SK-N-SH (cell line): ENCODE data around the gene AGK. TPM values are rescaled to one million over a fixed set of nuclear protein-coding genes. Genes with fewer than 3 reads are reported as not detected.
"Not testable (repeated sequence)": the region's sequence is repeated elsewhere in the genome, so short reads cannot be mapped to it uniquely, and the experiment has no call there.

ENCODE experiments used
- CTCF ChIA-PET: fragments of 300-600, 350-600 bp; formaldehyde crosslinking; extraction: SDS; loops from one replicate; lab custom pipeline; 2021; lab: Yijun Ruan, JAX
- POLR2A ChIA-PET: fragments of 350-600 bp; sonication (Branson Sonifier 250); formaldehyde crosslinking; extraction: SDS; loops from one replicate; lab custom pipeline; 2020; ENCODE audit warnings: antibody characterized with exemption, inconsistent platforms; lab: Yijun Ruan, JAX
- DNase-seq: peaks from one replicate; pipeline ENCODE4 v3.0.0; 2012
- H2AFZ ChIP-seq: fragments of 200-600 bp; sonication (generic); 2 replicates; pipeline ENCODE4 v1.8.1; 2016; ENCODE audit warnings: antibody characterized with exemption, mild to moderate bottlenecking, low read depth
- H3F3A ChIP-seq: fragments of 200-600 bp; sonication (generic); replicated peaks from 2 replicates; pipeline ENCODE3; 2016; ENCODE audit warnings: antibody characterized with exemption, mild to moderate bottlenecking; ENCODE audit not compliant: insufficient read depth
- H3K27ac ChIP-seq, 2 experiments: fragments of 200-500 bp in 1 of 2; fragments of 200-600 bp in 1 of 2; sonication (Bioruptor generic) in 1 of 2; sonication (generic), shearing (Covaris generic) in 1 of 2; 2 replicates each; pipeline versions ENCODE4 v1.5.1 to v1.6.1; 2014 to 2016; ENCODE audit warnings: low read depth in 2 of 2, inconsistent platforms in 1 of 2, low read length in 1 of 2, mild to moderate bottlenecking in 1 of 2, mixed read lengths in 1 of 2
- H3K27me3 ChIP-seq: fragments of 200-600 bp; sonication (generic), shearing (Covaris generic); 2 replicates; pipeline ENCODE4 v1.6.1; 2016; ENCODE audit warnings: mixed run types; ENCODE audit not compliant: insufficient read depth
- H3K36me3 ChIP-seq, 2 experiments: fragments of 200-500 bp in 1 of 2; fragments of 200-600 bp in 1 of 2; sonication (Bioruptor generic) in 1 of 2; sonication (generic) in 1 of 2; replicated peaks in 1 of 2; 2 replicates each; pipeline versions ENCODE3 to v1.5.1; 2014 to 2016; ENCODE audit warnings: low read length in 1 of 2, mild to moderate bottlenecking in 1 of 2; ENCODE audit not compliant: insufficient read depth in 2 of 2, control insufficient read depth in 1 of 2
- H3K4me1 ChIP-seq, 2 experiments: fragments of 200-500 bp in 1 of 2; fragments of 200-600 bp in 1 of 2; sonication (Bioruptor generic) in 1 of 2; sonication (generic), shearing (Covaris generic) in 1 of 2; 2 replicates each; pipeline versions ENCODE4 v1.5.1 to v1.6.1; 2014 to 2016; ENCODE audit warnings: low read depth in 1 of 2, low read length in 1 of 2, mixed run types in 1 of 2; ENCODE audit not compliant: insufficient read depth in 2 of 2, control insufficient read depth in 1 of 2
- H3K4me2 ChIP-seq: fragments of 200-600 bp; sonication (generic), shearing (Covaris generic); 2 replicates; pipeline ENCODE4 v1.6.1; 2017; ENCODE audit warnings: mixed run types
- H3K4me3 ChIP-seq, 2 experiments: fragments of 200-500 bp in 1 of 2; fragments of 200-600 bp in 1 of 2; sonication (Bioruptor generic) in 1 of 2; sonication (generic), shearing (Covaris generic) in 1 of 2; 2 replicates each; pipeline versions ENCODE4 v1.5.1 to v1.8.1; 2014 to 2016; ENCODE audit warnings: low read depth in 2 of 2, inconsistent platforms in 1 of 2, low read length in 1 of 2, mild to moderate bottlenecking in 1 of 2, mixed read lengths in 1 of 2, moderate library complexity in 1 of 2
- H3K79me2 ChIP-seq: fragments of 200-600 bp; sonication (generic); 2 replicates; pipeline ENCODE4 v1.8.1; 2017; ENCODE audit warnings: mild to moderate bottlenecking; ENCODE audit not compliant: insufficient read depth
- H3K9ac ChIP-seq: fragments of 200-600 bp; sonication (generic); 2 replicates; pipeline ENCODE4 v1.6.1; 2017; ENCODE audit warnings: mixed run types
- H3K9me2 ChIP-seq: fragments of 200-600 bp; sonication (generic); 2 replicates; pipeline ENCODE4 v1.6.1; 2017; ENCODE audit warnings: mixed run types
- H3K9me3 ChIP-seq: fragments of 200-600 bp; sonication (generic); 2 replicates; pipeline ENCODE4 v1.6.1; 2017; ENCODE audit warnings: mixed run types, mild to moderate bottlenecking, moderate library complexity
- H4K20me1 ChIP-seq: fragments of 200-600 bp; sonication (generic); 2 replicates; pipeline ENCODE4 v1.6.1; 2017; ENCODE audit warnings: mild to moderate bottlenecking, mixed run types; ENCODE audit not compliant: insufficient read depth
- CHD2 ChIP-seq: fragments of 150-350 bp; IDR thresholded peaks from 2 replicates; pipeline ENCODE4 v1.6.1; 2018; ENCODE audit warnings: low read length; ENCODE audit not compliant: partially characterized antibody
- FOXJ3 ChIP-seq: sonication (generic); formaldehyde crosslinking; IDR thresholded peaks from 2 replicates; pipeline ENCODE4 v1.5.1; 2020; ENCODE audit warnings: mild to moderate bottlenecking, missing genetic modification reagents
- MEF2A ChIP-seq: IDR thresholded peaks from 2 replicates; pipeline ENCODE4 v1.4.0; 2012; ENCODE audit warnings: low read depth, borderline replicate concordance
- POLR2AphosphoS5 ChIP-seq: IDR thresholded peaks from 2 replicates; pipeline ENCODE4 v1.6.1; 2012; ENCODE audit warnings: low read depth, low read length
- RFX5 ChIP-seq: IDR thresholded peaks from 2 replicates; pipeline ENCODE4 v1.6.1; 2012; ENCODE audit warnings: mild to moderate bottlenecking, improper control_type of control experiment, low read length
- SIN3A ChIP-seq: IDR thresholded peaks from 2 replicates; pipeline ENCODE4 v1.6.1; 2012; ENCODE audit warnings: low read depth, mild to moderate bottlenecking, low read length, moderate library complexity, borderline replicate concordance
- TAF1 ChIP-seq: IDR thresholded peaks from 2 replicates; pipeline ENCODE4 v1.6.1; 2012; ENCODE audit warnings: low read depth, mild to moderate bottlenecking, low read length, moderate library complexity, borderline replicate concordance
- YY1 ChIP-seq: IDR thresholded peaks from 2 replicates; pipeline ENCODE4 v1.4.0; 2012; ENCODE audit warnings: low read depth, mild to moderate bottlenecking
- WGBS: methylation state at CpG from one replicate; pipeline ENCODE4 v1.1.6; 2017; ENCODE audit warnings: low lambda C conversion rate; 5-methylcytosine and 5-hydroxymethylcytosine counted together
- polyA plus RNA-seq, 3 experiments: library from polyadenylated mRNA; depleted of rRNA; stranded (reverse); fragments of >200 nt; gene quantifications; 2 replicates each; pipeline ENCODE4 v1.2.3, GENCODE V29; 2012
- TF ChIP-seq, protein P1 (sequence below): fragments of 150-350 bp; IDR thresholded peaks from 2 replicates; pipeline ENCODE4 v1.6.1; 2016; ENCODE audit warnings: mild to moderate bottlenecking, low read depth, low read length

Gene AGK
- polyA plus RNA-seq, 1 of the 3 experiments (the other 2 are of a cell fraction): 45.7 TPM

GRCh38 chr7:141575654-141576448 is 24.6 kb downstream of the AGK start:
- no peaks in the 10 kb centered on the region for H3F3A ChIP-seq
- H3K4me1 ChIP-seq: no peaks in the 10 kb centered on the region
- 96% methylated on average over 2 of the region's 2 CpGs for WGBS
- no peaks in the 10 kb centered on the region for H3K27me3 ChIP-seq
- H3K9ac ChIP-seq: no peak overlapping the region
- H3K79me2 ChIP-seq: peaks cover 5% of the 10 kb centered on the region; the same call in 1 of the 2 replicates
- no peak for DNase-seq
- H2AFZ ChIP-seq: no peak overlapping the region
- H3K4me2 ChIP-seq: no peak overlapping the region
- H3K9me3 ChIP-seq: peaks cover 8% of the 10 kb centered on the region; the same call in 1 of the 2 replicates
- H3K4me3 ChIP-seq: no peak overlapping the region; a peak in 1 of 4 replicates
- CTCF ChIA-PET: interaction anchor here (1.1 to 1.6 kb wide), 2 partner anchors 11 to 20 kb away, joined by 3 read pairs; no protein-coding TSS in a partner anchor
- H3K9me2 ChIP-seq: no peaks in the 10 kb centered on the region
- no peaks in the 10 kb centered on the region for H4K20me1 ChIP-seq
- TF ChIP-seq RFX5: no peak
- no peak for TF ChIP-seq TAF1
- no peak for TF ChIP-seq CHD2
- TF ChIP-seq FOXJ3 (CRISPR knock-in tag): no peak
- TF ChIP-seq YY1: no peak
- TF ChIP-seq MEF2A: no peak
- no peak for TF ChIP-seq POLR2AphosphoS5
- TF ChIP-seq, protein P1, sequence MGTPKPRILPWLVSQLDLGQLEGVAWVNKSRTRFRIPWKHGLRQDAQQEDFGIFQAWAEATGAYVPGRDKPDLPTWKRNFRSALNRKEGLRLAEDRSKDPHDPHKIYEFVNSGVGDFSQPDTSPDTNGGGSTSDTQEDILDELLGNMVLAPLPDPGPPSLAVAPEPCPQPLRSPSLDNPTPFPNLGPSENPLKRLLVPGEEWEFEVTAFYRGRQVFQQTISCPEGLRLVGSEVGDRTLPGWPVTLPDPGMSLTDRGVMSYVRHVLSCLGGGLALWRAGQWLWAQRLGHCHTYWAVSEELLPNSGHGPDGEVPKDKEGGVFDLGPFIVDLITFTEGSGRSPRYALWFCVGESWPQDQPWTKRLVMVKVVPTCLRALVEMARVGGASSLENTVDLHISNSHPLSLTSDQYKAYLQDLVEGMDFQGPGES: no peak
- TF ChIP-seq SIN3A: no peak
- TF ChIP-seq, all 33 proteins: peak for 0
- POLR2A ChIA-PET: no interaction called here
- H3K36me3 ChIP-seq: peaks cover 32 to 40% of the 10 kb centered on the region in 2 experiments
- H3K27ac ChIP-seq: no peak overlapping the region

- peaks cover 8% of the 10 kb centered on the region; the same call in 1 of the 2 replicates for H3K9me3 ChIP-seq
- no peaks in the 10 kb centered on the region for H4K20me1 ChIP-seq
- H3K9ac ChIP-seq: no peak overlapping the region
- CTCF ChIA-PET: interaction anchor here (1.1 kb wide), 1 partner anchor 19 kb away, joined by 3 read pairs; no protein-coding TSS in a partner anchor
- peaks cover 28 to 29% of the 10 kb centered on the region in 2 experiments for H3K36me3 ChIP-seq
- TF ChIP-seq POLR2AphosphoS5: no peak
- H3K79me2 ChIP-seq: peaks cover 5% of the 10 kb centered on the region; the same call in 1 of the 2 replicates
- no peaks in the 10 kb centered on the region for H3K27me3 ChIP-seq
- H3K4me2 ChIP-seq: no peak overlapping the region
- H2AFZ ChIP-seq: no peak overlapping the region
- no peak for DNase-seq
- H3K9me2 ChIP-seq: no peaks in the 10 kb centered on the region
- WGBS: 96% methylated on average over 6 of the region's 6 CpGs
- no peaks in the 10 kb centered on the region for H3F3A ChIP-seq
- POLR2A ChIA-PET: no interaction called here
- no peak overlapping the region for H3K4me3 ChIP-seq
- H3K4me1 ChIP-seq: no peaks in the 10 kb centered on the region
- H3K27ac ChIP-seq: no peak overlapping the region
Measured at GRCh38 chr7:141577043-141577839, 26.0 kb downstream of the AGK start.

DNA sequence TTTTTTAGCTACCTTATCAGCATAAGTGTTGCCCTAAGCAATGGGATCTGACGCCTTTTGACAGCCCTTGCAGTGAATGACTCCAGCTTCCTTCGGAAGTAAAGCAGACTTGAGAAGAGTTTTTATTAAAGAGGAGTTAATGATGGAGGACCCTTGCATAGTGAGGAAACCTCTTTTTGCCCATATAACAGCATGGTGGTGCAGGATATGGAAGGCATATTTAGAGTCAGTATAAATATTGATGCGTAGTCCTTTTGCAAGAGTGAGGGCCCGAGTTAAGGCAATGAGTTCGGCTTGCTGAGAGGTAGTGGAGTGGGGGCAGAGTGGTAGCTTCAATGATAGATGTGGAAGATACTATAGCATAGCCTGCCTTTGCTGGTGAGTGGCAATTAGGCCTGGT is 28.7 kb downstream of the AGK start:
- DNase-seq, H2AFZ ChIP-seq, H3K27me3 ChIP-seq, H3K9me2 ChIP-seq, H3K9ac ChIP-seq, POLR2A ChIA-PET, H4K20me1 ChIP-seq, H3K4me2 ChIP-seq, H3K4me1 ChIP-seq, H3K79me2 ChIP-seq, H3K27ac ChIP-seq, H3K4me3 ChIP-seq, H3F3A ChIP-seq, H3K9me3 ChIP-seq: not testable (repeated sequence)
- H3K36me3 ChIP-seq: peaks cover 10 to 14% of the 10 kb centered on the region in 2 experiments
- WGBS: 95% methylated on average over 5 of the region's 5 CpGs
- CTCF ChIA-PET: interaction anchor here (0.8 kb wide), 1 partner anchor 23 kb away, joined by 3 read pairs; no protein-coding TSS in a partner anchor

- DNase-seq, H3K4me2 ChIP-seq, H3K27ac ChIP-seq, H4K20me1 ChIP-seq, H3K36me3 ChIP-seq, POLR2A ChIA-PET, H3K27me3 ChIP-seq, H3K79me2 ChIP-seq, H3K4me3 ChIP-seq, H3K9ac ChIP-seq, H3K9me3 ChIP-seq, H3K4me1 ChIP-seq, H2AFZ ChIP-seq, H3K9me2 ChIP-seq, CTCF ChIA-PET: not testable (repeated sequence)
- WGBS: 93% methylated on average over 7 of the region's 7 CpGs
- peaks cover 22% of the 10 kb centered on the region for H3F3A ChIP-seq
Measured at GRCh38 chr7:141582063-141582462, 30.9 kb downstream of the AGK start.
